GM18868 (cell line): ENCODE measurements around the gene ARHGEF35.
"Not testable (repeated sequence)": the region's sequence is repeated elsewhere in the genome, so short reads cannot be mapped to it uniquely, and the experiment has no call there.

Experiments
- ATAC-seq: cut with Tn5 transposase; IDR thresholded peaks from one replicate; pipeline ENCODE4 v1.9.1; 2021; ENCODE audit warnings: mild to moderate bottlenecking, moderate library complexity; ENCODE audit not compliant: unreplicated experiment

Gene ARHGEF35

GRCh38 chr7:144179165-144179479 lies 16.5 kb downstream of the ARHGEF35 start:
- peak; percentile 42 for ATAC-seq

GRCh38 chr7:144178380-144179164 lies 17.1 kb downstream of the ARHGEF35 start:
- ATAC-seq = peak; percentile 97

GRCh38 chr7:144174613-144175012 lies 21.0 kb downstream of the ARHGEF35 start:
- no peak for ATAC-seq

GRCh38 chr7:144171594-144172350 lies 23.9 kb downstream of the ARHGEF35 start:
- not testable (repeated sequence) for ATAC-seq

DNA sequence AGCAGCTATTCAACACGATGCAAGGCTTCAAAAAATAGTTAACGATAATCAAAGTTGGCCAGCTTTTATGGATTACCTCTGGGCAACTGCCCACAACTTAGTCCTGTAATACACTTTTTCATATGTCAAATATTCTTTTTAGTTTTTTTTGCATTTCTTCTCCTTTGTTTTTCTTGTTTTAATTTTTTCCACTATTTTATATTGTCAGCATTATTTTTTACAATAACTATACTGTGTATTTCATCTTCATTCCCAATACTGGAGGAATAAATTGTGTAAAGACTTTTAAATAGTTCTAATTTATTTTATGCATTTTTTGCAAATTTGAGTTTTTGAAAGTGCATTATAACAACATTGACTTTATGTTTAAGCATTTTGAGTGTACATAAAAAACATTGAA lies 30.8 kb downstream of the ARHGEF35 start:
- ATAC-seq = no peak

DNA sequence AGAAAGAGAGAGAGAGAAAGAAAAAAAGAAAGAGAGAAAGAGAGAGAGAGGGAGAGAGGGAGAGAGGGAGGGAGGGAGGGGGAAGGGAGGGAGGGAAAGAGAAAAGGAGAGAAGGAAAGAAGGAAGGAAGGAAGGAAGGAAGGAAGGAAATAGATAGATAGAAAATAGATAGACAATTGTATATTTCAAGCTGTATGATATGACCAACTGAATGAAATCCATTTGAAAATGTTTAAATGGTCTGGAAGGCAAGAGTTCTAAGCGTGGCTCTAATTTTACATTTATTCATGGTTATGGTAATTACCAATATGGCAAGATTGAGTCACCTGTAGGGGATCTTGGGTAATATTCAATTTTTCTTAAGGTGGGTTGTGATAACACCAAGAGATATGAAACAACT lies 36.8 kb downstream of the ARHGEF35 start:
- ATAC-seq = no peak

DNA sequence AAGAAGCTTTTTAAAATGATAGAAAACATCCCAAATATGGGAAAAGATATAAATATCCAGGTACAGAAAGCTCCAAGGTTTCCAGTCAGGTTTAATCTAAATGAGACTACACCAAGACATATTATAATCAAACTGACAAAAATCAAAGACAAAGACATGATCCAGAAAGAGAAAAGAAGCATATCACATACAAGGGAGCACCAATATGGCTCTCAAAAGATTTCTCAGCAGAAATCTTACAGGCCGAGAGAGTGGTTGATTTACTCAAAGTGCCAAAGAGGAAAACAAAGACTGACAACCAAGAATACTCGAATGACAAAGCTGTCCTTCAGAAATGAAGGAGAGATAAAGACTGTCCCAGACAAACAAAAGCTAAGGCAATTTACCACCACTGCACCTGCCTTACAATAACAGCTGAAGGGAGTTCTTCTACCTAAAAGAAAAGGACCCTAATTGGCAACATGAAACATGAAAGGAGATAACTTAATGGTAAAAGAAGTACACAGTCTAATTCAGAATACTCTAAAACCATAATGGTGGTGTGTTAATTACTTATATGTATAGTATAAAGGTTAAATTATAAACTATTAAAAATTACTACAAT lies 47.3 kb downstream of the ARHGEF35 start:
- no peak for ATAC-seq

DNA sequence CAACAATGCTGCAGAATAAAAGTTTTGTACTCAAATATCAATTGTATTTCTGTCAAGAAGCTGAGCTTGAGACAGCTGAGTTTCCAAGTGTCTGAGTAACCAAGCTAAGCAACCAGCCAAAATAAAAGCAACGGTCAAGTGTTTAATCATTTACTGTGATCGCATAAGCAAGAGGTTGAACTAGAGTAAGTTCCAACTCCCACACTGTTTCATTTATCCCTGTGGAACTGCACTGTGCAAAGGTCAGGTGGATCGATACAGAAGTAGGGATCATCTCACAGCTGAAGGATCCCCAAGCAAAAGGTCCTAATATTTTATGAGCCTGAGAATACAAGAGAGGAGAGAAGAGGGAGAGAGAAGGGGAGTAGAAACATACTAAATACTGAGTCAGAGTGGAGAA lies 51.2 kb downstream of the ARHGEF35 start:
- no peak for ATAC-seq

DNA sequence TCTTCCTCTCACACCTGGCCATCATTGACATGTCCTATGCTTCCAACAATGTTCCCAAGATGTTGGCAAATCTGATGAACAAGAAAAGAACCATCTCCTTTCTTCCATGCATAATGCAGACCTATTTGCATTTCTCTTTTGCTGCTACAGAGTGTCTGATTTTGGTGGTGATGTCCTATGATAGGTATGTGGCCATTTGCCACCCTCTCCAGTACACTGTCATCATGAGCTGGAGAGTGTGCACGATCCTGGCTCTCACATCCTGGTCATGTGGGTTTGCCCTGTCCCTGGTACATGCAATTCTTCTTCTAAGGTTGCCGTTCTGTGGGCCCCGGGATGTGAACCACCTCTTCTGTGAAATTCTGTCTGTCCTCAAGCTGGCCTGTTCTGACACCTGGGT lies 53.4 kb downstream of the ARHGEF35 start:
- no peak for ATAC-seq

DNA sequence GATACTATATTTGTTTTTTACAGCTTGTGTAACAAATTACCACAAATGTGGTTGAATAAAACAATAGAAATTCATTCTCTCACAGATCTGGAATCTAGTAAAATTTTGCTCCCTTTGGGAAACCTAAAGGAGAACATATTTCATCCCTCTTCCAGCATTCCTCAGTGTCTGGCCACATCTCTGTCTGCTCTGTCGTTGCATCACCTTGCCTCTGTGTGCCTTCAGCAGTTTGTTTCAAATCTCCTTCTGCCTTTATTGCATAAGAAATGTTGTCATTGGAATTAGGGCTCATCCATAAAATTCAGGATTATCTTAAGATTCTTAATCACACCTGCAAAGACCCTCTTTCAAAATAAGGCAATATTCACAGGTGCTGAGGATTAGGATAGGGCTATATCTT lies 58.1 kb downstream of the ARHGEF35 start:
- ATAC-seq = no peak
